GM19238 (cell line): ENCODE measurements around the gene CDKAL1.

Experiments used
- DNase-seq: peaks from one replicate; pipeline ENCODE4 v3.0.0; 2011; ENCODE audit warnings: low spot score; ENCODE audit not compliant: insufficient read length

The CDKAL1 gene

DNA sequence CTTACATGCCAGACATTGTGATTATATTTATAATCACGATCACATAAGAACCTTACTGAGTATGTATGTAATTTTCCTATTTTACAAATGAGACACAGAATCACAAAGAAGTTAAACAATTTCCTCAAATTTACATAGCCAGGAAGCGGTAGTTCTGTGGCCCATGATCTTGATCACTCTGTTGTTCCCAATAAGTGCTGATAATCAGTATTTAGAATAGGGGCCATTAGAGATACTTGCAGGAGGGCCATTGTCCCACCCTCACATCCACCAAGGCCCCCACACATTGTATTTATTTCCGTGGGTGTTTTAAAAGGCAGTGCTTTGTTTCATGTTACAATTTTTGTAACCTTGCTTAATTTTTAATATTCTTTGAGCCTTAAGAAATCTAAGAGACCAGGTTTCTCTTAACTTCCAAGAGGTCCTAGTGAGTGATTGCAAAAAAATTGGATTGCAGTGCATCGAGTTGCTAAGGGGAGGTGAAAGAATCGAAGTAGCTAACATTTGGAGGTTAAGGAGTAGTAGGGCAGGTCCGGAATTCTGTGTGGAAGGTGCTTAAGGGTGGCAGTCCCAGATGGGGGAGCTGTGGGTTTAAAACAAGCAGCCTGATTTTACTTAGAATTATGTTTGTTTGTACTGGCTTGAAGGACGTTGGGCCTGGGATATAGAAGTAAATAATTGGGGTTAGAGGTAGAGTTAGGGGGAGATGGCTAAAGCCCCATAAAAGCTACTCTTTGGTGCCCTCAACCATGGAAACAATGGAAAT lies 339.4 kb downstream of the CDKAL1 start:
- no peak for DNase-seq

DNA sequence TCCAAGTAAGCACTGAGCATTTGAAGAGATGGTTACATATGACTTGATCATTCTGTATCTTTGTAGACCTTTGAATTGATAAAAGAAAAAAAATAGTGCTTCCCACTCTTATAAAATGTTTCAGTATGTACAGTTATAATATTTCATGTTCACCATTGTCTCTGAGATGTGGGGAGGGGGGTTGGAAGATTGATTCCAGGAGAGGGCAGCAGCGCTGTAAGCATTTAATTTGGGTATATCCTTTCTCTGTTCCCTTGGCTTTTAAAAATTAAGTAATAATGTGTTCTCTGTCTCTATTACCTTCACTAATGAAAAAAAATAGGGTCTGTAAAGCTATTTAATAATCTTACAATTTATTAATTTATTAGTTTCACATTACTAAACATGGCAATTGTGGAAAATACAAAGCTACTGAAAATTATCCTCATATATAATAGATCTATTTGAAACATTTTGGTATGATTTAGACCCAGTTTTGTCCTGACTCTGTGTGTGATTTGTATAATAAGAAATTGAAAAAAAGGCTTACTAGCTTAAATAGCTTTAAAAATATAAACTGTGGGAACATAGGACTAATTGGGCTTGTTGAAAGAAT lies 341.2 kb downstream of the CDKAL1 start:
- DNase-seq, result no peak

DNA sequence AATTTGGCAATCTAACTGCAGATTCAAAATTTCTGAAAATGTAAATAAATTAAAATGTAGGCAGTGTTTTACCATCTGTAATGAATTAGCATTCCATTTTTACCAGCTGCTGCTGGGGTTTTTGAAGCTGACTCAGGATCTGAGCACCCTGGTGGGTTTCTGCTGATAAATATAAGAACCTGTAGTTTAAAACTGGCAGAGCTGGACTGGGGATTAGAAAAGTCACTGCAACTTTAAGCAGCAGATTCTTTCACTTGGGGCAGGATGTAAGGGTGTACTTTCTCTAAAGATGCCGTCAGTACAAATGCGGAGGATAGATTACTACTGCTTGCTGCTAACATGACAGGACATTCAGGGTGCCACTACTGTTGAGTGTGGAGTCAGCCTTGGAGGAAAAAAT lies 341.8 kb downstream of the CDKAL1 start:
- DNase-seq, result no peak

DNA sequence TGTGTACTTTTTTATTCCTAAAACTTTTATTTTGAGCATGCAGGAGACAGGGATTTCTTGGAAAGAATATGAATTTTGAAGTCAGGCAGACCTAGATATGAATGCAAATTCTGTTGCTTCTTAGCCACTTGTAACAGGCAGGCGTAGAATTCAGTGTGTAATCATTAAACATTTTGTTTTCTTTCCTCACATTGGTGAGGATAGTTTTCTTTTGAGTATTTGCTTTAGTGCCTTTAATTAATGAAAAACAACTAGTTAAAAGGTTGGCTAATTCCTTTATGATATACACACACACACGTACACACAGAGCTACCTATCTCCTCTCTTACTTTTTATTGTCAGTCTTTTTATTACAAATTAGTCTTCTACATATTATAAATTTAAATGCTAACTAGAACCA lies 342.3 kb downstream of the CDKAL1 start:
- DNase-seq, result no peak

DNA sequence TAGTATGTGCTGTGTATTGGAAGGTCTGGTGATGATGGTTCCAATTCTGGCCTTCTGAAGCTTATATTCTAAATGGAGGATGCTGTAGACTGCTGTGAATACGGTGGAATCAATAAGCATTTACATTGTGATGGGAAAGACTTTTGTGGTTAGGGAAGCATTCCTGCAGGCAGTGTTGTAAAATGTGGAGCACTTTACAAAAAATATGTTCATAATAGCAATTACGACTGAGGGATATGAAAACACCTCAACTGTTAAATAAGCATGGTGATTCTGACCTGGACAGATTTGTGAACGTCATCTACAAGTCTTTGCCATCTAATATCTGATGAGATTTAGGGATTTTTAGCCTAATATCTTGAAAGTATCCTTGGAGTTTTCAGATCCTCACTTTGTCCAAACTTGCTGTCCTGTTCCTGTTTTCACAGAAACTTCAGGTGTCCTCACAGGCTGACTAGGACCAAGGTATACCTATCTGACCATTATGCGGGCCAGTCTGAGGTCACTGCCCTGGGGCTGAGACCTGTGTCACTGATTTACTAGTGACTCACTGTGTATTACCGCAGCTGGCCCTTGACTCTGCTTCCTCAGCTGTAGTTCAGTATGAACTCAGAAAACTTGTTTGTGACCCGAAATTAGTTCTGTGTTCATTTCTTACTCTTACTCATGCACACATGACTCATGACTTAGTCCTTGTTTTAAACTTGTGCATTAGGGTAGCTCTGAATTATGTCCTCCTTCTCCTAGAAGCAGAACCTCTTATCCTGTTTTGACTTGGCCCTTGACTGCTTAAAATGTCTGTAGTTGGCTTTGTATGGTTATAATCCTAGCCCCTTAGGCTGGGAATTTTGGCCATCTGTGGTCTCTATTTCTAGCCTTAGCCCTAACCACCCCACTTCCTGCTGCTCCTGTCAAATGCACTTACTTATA lies 343.0 kb downstream of the CDKAL1 start:
- DNase-seq, result peak; percentile 33

DNA sequence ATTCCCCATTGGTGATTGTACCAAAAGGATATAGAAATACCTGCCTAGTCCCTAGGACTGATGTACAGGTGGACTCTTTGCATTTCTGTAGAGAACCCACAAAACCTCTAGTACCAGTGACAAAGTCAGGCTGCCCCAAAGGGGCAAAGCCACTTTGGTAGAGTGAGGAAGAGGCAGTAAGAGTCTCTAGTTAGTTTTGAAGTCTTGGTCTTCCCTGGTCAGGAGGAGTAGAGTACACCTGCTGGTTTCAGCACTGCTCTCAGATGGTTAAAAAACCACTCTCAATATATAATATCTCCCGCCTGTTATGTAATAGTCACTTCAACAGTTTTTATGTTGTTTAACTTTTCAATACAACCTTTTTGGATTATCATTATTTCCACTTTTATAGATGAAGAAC lies 344.9 kb downstream of the CDKAL1 start:
- no peak for DNase-seq

DNA sequence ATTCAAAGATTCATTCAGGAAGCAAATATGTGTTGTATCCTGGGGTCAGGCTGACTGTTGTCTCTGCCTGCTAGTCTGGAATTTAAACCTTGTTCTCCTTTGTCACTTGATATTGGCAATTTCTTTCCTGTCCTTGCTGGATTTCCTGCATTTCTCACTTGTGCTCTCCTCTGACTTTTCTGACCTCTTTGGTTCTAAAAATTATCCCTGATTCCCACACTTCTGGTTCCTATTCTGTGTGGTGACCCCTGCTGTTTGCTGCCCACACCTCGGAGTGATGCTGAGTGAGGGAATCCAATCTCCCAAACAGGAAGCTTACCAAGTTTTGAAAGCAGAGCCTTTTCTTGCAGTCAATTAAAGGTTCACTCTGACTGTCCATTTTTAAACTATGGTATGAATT lies 345.3 kb downstream of the CDKAL1 start:
- DNase-seq, result no peak

DNA sequence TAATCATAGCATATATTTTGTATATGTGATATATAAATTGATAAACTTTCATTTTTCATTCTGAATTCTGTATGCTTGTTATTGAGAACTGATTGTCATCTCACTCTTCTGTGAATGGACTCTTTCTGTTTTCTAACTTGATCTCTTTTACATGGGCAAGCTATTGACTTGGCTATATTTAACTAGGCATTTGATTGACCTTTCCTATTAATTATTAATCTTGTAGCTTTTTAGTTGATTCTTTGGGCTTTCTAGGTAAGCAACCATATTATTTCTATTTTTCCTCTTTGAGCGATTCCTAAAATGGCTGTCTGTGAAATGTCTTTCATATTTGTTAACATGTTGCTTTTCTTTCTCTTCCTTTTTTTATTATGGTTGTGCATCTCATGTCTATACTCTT lies 347.1 kb downstream of the CDKAL1 start:
- no peak for DNase-seq

DNA sequence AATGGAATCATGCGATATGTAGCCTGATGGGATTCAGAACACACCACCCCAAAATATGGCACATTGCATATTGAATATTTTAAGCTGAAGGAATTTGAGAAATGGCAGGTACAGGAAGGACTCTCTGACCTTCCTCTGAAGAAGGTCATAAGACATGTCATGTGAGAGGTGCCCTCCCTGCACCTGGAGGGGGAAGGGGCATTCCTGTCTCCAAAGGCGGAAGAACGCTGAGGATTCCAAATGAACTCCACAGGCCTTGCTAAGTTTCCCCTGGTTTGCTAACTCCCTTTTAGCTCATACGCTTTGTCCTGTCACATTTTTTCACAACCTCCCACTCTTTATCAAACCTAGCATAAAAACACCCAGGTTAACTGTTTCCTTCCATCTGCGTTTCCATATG lies 347.8 kb downstream of the CDKAL1 start:
- DNase-seq, result no peak

DNA sequence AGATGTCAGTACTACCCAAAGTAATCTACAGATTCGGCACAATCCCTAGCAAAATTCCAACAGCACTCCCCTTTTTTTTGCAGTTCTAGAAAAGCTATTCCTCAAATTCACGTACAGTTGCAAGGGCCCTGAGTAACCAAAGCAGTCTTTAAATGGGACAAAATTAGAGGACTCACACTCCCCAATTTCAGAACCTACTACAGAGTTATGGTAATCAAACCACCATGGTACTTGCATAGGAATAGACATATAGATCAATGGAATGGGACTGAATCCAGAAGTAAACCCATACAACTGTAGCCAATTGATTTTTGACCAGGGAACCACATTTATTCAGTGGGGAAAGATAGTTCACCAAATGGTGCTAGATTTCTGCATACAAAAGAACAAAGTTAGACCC lies 350.8 kb downstream of the CDKAL1 start:
- no peak for DNase-seq

DNA sequence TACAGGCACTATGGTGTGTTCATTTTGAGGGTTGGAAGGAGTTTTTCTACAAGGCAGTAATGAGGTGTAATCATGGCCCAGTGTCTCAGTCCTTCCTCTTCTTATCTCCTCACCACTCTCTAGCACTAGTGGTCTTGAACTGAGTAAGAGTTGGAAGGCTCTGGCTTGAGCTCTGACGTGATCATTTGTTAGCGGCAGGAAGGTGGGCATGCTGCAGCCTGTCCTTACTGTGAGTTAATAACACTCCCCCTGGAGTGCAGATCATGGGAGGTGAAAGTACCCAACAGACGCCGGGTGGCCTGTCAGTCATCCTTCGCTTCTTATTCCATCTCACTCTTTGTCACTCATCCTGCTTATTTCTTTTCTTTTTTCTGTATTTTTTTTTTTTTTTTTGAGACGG lies 356.9 kb downstream of the CDKAL1 start:
- no peak for DNase-seq

DNA sequence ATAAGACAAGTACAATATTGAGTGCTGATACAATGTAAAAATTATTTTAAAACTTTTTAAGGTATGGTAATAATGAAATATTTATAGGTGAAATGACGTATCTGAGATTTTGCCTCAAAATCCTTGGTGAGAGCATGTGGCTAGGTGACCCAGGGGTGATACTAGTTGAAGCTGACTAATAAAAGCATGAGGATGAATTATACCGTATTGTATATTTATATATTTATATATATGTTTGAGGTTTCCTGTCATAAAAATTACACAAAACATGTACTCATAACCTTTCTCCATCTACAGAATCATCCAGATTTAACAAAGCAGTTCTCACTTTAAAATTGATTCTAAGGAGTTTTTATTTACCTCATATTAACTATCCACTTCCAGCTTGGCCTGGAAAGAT lies 358.1 kb downstream of the CDKAL1 start:
- DNase-seq, result no peak

DNA sequence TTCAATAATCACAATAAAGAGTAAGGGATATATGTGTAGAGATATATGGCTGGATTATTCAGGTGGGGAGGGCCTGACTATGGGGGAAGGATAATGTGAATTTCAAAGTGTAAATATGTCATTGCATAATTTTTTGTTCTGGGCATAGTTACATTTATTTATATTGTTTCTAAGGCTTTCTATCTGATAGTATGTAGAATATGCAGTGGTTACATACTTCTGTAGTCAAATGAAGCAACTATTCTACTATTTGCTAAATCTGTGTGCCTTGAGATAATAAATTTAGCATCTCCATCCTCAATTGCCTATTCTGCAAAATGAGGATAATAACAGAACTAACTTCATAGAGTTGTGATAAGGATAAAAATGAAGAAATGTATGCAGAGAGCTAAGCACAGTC lies 359.2 kb downstream of the CDKAL1 start:
- no peak for DNase-seq

DNA sequence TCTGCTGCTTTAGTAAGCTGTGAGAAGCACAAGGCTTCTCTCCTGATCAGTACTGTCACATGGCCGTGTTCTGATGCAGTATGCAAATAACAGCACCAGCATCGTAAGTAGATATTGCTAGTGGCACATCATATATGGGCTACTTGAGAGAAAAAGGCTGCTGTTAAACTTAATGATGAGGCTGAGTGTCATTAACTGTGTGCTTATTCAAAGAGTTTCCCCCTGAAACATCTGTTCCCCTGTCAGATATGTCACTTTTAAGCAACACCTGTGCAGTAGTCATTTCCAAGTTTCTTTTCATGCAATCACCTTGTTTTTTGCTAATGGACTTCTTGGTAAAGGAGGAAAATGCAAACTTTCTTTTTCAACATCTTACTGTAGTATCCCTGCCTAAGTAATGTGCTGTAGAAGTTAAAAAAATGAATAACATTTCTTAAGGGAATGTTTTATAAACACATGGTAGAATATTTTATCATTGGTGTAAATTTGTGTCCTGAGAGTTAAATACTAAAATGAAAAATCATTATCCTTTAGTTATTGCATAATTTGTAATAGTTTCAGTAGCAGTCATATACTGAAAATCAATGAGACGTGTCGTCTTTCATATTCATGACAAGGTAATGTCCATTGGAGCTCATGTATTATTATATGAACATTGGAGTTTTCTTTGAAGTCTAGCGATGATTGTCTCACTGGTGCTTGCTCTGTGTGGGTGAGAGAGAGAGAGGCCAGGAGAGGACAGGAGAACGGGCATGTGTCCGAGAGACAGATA lies 366.3 kb downstream of the CDKAL1 start:
- no peak for DNase-seq

DNA sequence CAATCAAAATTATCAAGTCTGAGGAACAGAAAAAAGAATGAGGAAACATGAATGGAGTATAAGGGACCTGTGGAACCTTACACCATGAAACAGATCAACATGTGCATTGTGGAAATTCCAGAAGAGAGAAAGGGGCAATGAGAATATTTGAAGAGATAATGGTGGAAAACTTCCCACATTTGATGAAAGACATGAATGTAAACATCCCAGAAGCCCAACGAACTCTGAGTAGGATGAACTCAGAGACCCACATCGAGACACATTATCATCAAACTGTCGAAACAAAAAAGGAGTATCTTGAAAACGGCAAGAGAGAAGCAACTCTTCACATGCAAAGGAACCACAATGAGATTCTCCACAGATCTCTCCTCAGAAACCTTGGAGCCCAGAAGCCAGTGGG lies 371.1 kb downstream of the CDKAL1 start:
- no peak for DNase-seq

DNA sequence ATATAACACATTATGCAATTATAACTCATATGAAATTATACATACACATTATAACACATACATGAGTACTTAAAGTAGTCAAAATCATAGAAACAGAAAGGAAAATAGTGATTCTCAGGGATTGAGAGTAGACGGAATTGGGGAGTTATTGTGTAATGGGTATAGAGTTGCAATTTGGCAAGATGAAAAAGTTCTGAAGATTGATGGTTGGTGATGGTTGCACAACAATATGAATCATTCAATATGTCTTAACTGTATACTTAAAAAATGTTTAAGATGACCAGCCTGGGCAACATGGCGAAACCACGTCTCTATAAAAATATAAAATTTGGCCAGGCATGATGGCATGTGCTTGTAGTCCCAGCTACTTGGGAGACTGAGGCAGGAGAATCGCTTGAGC lies 372.7 kb downstream of the CDKAL1 start:
- no peak for DNase-seq

DNA sequence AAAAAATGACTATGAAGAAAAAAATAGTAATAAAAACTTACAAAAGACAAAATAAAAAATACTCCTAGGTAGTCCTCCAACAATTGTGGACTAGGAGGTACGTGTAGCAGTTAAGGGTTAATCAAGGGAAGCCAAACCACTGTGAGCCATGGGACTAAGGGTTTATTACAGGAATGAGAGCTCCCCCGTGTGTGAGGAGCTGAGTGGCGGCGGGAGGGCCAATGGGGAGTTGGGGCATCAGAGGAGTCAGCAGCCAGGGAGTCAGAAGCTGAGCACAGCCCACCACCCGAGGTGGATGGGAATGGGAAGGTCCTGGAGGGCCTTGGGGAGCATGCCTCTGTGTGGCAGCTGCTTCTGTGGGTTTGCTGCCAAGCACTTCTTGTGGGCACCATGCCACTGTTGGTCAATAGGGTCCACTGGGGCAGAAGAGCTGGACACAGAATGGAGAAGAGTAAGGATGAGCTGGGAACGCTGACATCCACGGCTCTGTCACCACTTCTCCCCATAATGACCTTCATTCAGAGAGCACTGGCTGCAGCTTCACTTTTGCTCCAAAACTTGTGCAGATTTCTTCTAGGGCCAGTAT lies 373.3 kb downstream of the CDKAL1 start:
- no peak for DNase-seq

DNA sequence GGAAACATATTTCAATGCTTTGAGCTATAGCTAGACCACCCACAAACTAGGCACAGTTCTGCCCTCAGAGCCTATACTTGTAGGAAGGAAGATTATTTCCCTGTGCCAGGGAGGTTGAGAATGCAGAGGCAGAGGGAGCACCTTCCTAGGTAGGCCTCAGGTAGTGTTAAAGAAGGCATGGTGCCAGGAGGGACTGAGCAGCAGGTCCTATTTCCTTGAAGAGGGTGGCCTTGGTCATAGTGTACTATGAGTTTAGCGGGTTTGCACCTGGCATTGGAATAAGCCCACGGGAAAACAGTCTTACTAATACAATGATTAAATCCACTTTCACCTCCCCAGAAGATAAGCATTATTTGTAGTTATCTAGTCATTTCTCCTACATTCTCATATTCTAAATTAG lies 375.4 kb downstream of the CDKAL1 start:
- no peak for DNase-seq

DNA sequence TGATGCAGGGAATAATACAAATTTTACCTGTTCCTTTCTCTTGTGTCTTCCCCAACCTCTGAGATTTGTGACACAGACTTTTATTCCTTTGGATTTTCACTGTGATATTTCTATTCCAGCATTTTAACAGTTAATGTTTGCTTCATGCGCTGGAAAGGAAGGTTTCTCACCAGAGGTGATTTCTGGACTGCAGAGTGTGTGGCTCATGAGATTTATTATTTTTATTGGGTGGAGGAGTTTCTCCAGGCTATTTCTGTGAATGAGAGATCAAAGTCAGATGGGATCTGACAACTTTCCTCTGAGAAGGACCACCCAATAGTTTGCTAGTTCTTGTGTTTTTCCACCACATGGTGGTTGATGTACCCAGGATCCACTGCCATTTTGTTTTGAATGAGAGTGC lies 377.5 kb downstream of the CDKAL1 start:
- no peak for DNase-seq

DNA sequence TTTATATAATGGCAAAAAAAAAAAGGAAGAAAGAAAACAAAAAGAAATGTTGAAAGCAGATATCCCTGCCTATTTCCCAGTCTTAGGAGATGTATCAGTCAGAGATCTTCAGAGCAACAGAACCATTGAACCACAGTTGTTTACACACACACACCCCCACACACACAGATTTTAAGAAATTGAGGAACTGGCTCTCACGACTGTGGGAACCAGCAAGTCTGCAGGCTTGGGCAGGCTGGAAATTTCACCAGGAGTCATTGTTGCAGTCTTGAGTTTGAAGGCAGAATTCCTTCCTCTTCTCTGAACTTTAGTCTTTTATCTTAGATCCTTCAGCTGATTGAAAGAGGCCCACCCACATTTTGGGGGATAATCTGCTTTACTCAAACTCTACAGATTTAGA lies 380.9 kb downstream of the CDKAL1 start:
- no peak for DNase-seq

DNA sequence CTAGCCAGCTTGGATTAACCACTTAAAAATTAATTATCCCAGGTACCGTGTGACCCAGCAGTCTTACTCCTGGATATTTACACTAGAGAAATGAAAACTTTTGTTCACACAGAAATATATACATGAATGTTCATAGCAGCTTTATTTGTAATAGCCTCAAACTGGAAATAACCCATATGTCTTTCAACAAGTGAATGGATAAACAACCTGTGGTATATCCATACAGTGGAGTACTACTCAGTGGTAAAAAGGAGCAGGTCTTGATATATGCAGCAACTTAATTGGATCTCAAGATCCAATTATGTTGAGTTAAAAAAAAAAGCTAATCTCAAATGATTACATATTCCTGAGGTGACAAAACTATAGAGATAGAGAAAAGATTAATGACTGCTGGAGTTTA lies 381.4 kb downstream of the CDKAL1 start:
- DNase-seq, result no peak
